Neural progenitor cell (in vitro differentiated cells): Measurements from ENCODE around the gene CEMIP2. TPM values are rescaled to one million over a fixed set of nuclear protein-coding genes. Genes with fewer than 3 reads are reported as not detected.

Source experiments
- DNase-seq: peaks from one replicate; pipeline ENCODE4 v3.0.0-alpha.2; 2016; ENCODE audit warnings: low spot score
- H2AFZ ChIP-seq: fragments of 200-600 bp; sonication (generic); replicated peaks from 2 replicates; pipeline ENCODE4 v1.6.1; 2016; ENCODE audit warnings: antibody characterized with exemption
- H3F3A ChIP-seq: fragments of 200-600 bp; sonication (generic); 2 replicates; pipeline ENCODE4 v1.6.1; 2016; ENCODE audit warnings: antibody characterized with exemption, low read depth
- H3K27ac ChIP-seq: fragments of 200-600 bp; sonication (generic); 2 replicates; pipeline ENCODE4 v1.5.1; 2016; ENCODE audit warnings: mild to moderate bottlenecking
- H3K27me3 ChIP-seq: fragments of 200-600 bp; sonication (generic); 2 replicates; pipeline ENCODE4 v1.6.1; 2016; ENCODE audit warnings: mild to moderate bottlenecking, moderate library complexity
- H3K36me3 ChIP-seq: fragments of 200-600 bp; sonication (generic); 2 replicates; pipeline ENCODE4 v1.5.1; 2016
- H3K4me1 ChIP-seq: fragments of 200-600 bp; sonication (generic); 2 replicates; pipeline ENCODE4 v1.6.1; 2016; ENCODE audit warnings: mixed run types
- H3K4me2 ChIP-seq: fragments of 200-600 bp; sonication (generic); 2 replicates; pipeline ENCODE4 v1.6.1; 2016
- H3K4me3 ChIP-seq: fragments of 200-600 bp; sonication (generic); 2 replicates; pipeline ENCODE4 v1.5.1; 2016
- H3K79me2 ChIP-seq: fragments of 200-600 bp; sonication (generic); 2 replicates; pipeline ENCODE4 v1.6.1; 2016; ENCODE audit warnings: low read depth
- H3K9ac ChIP-seq: fragments of 200-600 bp; sonication (generic); 2 replicates; pipeline ENCODE4 v1.6.1; 2016
- H3K9me3 ChIP-seq: fragments of 200-600 bp; sonication (generic); 2 replicates; pipeline ENCODE4 v1.5.1; 2016; ENCODE audit warnings: low read depth
- H4K20me1 ChIP-seq: fragments of 200-600 bp; sonication (generic); 2 replicates; pipeline ENCODE4 v1.6.1; 2016; ENCODE audit warnings: low read depth
- H3K27ac Mint-ChIP-seq: 3 replicates; pipeline ENCODE4 v1.8.0; 2021; ENCODE audit warnings: mixed read lengths
- H3K27me3 Mint-ChIP-seq: 2 replicates; pipeline ENCODE4 v1.8.0; 2022; ENCODE audit warnings: low read depth, mild to moderate bottlenecking, inconsistent platforms, moderate library complexity, mixed read lengths; ENCODE audit not compliant: insufficient read depth
- H3K36me3 Mint-ChIP-seq: 3 replicates; pipeline ENCODE4 v1.8.0; 2021; ENCODE audit warnings: mixed read lengths
- H3K4me1 Mint-ChIP-seq: 3 replicates; pipeline ENCODE4 v1.8.0; 2021; ENCODE audit warnings: mixed read lengths
- H3K4me3 Mint-ChIP-seq: 3 replicates; pipeline ENCODE4 v1.8.0; 2021; ENCODE audit warnings: mild to moderate bottlenecking, moderate library complexity, mixed read lengths
- H3K9me3 Mint-ChIP-seq: 3 replicates; pipeline ENCODE4 v1.8.0; 2020; ENCODE audit warnings: mixed read lengths
- EZH2 ChIP-seq: fragments of 200-600 bp; sonication (generic); IDR thresholded peaks from 2 replicates; pipeline ENCODE4 v1.6.1; 2017; ENCODE audit warnings: antibody characterized with exemption, mild to moderate bottlenecking, moderate library complexity
- EZH2phosphoT487 ChIP-seq: fragments of 200-600 bp; sonication (generic); IDR thresholded peaks from 2 replicates; pipeline ENCODE4 v1.6.1; 2017; ENCODE audit warnings: antibody characterized with exemption
- total RNA-seq: library from RNA; depleted of rRNA; stranded (reverse); fragments of >200 nt; gene quantifications from 2 replicates; pipeline ENCODE4 v1.2.3, GENCODE V29; 2015; ENCODE audit warnings: low replicate concordance
- TF ChIP-seq, protein P1 (sequence below): fragments of 200-600 bp; sonication (generic); IDR thresholded peaks from 2 replicates; pipeline ENCODE4 v1.5.1; 2017; ENCODE audit warnings: antibody characterized with exemption, mild to moderate bottlenecking

The CEMIP2 gene
- total RNA-seq, 1 donor from 2014 or later = 218 TPM

DNA sequence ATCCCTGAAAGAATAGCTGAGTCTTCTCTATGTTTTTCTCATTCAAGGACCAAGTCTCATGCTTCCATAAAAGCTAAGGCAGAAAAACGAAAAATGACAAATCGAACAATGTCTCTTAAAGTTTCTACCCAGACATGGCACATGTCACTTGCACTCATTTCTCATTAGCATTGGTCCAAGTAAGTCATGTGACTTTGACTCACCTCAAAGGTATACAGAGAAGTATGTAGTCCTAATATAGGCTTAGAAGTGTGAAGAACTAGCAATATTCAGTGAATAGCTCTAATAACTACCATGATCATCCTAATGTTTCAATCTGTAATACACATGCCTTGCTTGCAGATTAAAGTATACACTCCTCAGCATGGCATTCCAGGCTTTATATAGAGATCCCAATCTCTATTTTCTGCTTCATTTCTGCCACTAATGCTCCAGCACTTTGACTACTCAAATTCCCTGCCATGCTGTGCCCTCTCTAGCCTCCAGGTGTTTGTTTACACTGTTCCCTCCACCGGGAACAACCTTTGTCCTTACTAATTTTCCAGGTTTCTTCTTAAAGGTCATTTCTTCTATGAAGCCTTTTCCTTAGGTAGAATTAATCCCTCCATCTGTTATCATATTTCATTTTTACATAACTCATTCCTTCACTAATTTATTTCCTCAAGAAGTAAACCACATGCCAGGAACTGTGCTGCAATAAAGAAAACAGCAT, 98.9 kb downstream of the CEMIP2 start:
- H3K4me3 ChIP-seq = no peak overlapping the region
- no peaks in the 10 kb centered on the region for H3K9me3 ChIP-seq
- H3K4me2 ChIP-seq = no peak overlapping the region
- H3K9me3 Mint-ChIP-seq = no peaks in the 10 kb centered on the region
- DNase-seq = no peak
- no peak overlapping the region for H2AFZ ChIP-seq
- no peak overlapping the region for H3K9ac ChIP-seq
- no peaks in the 10 kb centered on the region for H4K20me1 ChIP-seq
- H3K27ac ChIP-seq = no peak overlapping the region
- H3F3A ChIP-seq = peaks cover 3% of the 10 kb centered on the region
- no peaks in the 10 kb centered on the region for H3K27me3 ChIP-seq
- no peaks in the 10 kb centered on the region for H3K36me3 Mint-ChIP-seq
- no peaks in the 10 kb centered on the region for H3K36me3 ChIP-seq
- no peak overlapping the region for H3K27ac Mint-ChIP-seq
- H3K4me1 ChIP-seq = peaks cover under 1% of the 10 kb centered on the region
- TF ChIP-seq EZH2phosphoT487 = no peak
- TF ChIP-seq EZH2 = no peak
- TF ChIP-seq, protein P1, sequence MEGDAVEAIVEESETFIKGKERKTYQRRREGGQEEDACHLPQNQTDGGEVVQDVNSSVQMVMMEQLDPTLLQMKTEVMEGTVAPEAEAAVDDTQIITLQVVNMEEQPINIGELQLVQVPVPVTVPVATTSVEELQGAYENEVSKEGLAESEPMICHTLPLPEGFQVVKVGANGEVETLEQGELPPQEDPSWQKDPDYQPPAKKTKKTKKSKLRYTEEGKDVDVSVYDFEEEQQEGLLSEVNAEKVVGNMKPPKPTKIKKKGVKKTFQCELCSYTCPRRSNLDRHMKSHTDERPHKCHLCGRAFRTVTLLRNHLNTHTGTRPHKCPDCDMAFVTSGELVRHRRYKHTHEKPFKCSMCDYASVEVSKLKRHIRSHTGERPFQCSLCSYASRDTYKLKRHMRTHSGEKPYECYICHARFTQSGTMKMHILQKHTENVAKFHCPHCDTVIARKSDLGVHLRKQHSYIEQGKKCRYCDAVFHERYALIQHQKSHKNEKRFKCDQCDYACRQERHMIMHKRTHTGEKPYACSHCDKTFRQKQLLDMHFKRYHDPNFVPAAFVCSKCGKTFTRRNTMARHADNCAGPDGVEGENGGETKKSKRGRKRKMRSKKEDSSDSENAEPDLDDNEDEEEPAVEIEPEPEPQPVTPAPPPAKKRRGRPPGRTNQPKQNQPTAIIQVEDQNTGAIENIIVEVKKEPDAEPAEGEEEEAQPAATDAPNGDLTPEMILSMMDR = no peak
- no peaks in the 10 kb centered on the region for H3K79me2 ChIP-seq
- H3K27me3 Mint-ChIP-seq = no peaks in the 10 kb centered on the region
- no peak overlapping the region for H3K4me3 Mint-ChIP-seq
- H3K4me1 Mint-ChIP-seq = no peaks in the 10 kb centered on the region

DNA sequence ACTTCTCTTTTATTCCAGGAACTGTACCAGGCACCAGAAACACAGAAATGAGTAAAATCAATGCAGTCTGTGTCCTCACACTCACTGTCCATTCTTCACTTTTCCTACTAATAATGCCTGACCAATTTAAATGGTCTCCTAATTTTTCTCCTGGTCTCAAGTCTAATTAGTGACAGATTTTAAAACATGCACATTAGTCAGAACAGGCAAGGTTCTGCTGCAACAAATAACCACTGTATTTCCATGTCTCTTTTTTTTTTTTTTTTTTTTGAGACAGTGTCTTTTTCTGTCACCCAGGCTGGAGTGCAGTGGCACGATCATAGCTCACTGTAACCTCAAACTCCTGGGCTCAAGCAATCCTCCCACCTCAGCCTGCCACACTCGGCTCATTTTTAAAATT, 99.6 kb downstream of the CEMIP2 start:
- Histone ChIP-seq H3K4me1 (peaks cover 8% of the 10 kb centered on the region), H4K20me1 (no peaks in the 10 kb centered on the region), H2AFZ (no peak overlapping the region), H3K9me3 (no peaks in the 10 kb centered on the region), H3K27ac (no peak overlapping the region), H3K36me3 (no peaks in the 10 kb centered on the region), H3K4me3 (no peak overlapping the region), H3F3A (no peaks in the 10 kb centered on the region), H3K79me2 (no peaks in the 10 kb centered on the region), H3K27me3 (no peaks in the 10 kb centered on the region), H3K4me2 (no peak overlapping the region), H3K9ac (no peak overlapping the region)
- Mint-ChIP-seq H3K4me3 (no peak overlapping the region), H3K27me3 (no peaks in the 10 kb centered on the region), H3K9me3 (no peaks in the 10 kb centered on the region), H3K27ac (no peak overlapping the region), H3K36me3 (no peaks in the 10 kb centered on the region), H3K4me1 (peaks cover 4% of the 10 kb centered on the region)
- TF ChIP-seq EZH2 (no peak), EZH2phosphoT487 (no peak)
- TF ChIP-seq, protein P1 = no peak
- no peak for DNase-seq

DNA sequence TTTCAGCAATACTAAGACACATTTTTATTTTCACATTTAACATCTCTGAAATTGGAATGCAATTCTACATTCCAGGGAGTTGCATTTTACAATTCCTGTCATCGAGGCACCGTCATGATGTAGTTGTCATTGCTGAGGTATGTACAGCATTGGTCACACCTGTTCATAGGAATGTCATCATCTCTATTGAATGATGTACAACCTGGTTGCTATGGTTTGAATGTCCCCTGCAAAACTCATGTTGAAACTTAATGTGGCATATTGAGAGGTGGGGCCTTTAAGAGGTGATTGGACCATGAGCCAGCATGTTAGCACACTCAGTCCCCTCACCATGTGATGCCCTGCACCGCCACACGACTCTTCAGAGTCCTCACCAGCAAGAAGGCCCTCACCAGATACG, 103.1 kb downstream of the CEMIP2 start:
- no peaks in the 10 kb centered on the region for H3K9me3 ChIP-seq
- H3K27me3 ChIP-seq = no peaks in the 10 kb centered on the region
- no peak overlapping the region for H3K4me3 Mint-ChIP-seq
- peaks cover 5% of the 10 kb centered on the region for H3F3A ChIP-seq
- H2AFZ ChIP-seq = no peak overlapping the region
- no peak for TF ChIP-seq EZH2phosphoT487
- TF ChIP-seq, protein P1 = no peak
- TF ChIP-seq EZH2 = no peak
- peaks cover 4% of the 10 kb centered on the region for H3K4me1 Mint-ChIP-seq
- H3K79me2 ChIP-seq = no peaks in the 10 kb centered on the region
- H3K9me3 Mint-ChIP-seq = no peaks in the 10 kb centered on the region
- no peak overlapping the region for H3K4me3 ChIP-seq
- no peaks in the 10 kb centered on the region for H3K27me3 Mint-ChIP-seq
- no peaks in the 10 kb centered on the region for H4K20me1 ChIP-seq
- no peak overlapping the region for H3K27ac Mint-ChIP-seq
- H3K36me3 Mint-ChIP-seq = no peaks in the 10 kb centered on the region
- no peak for DNase-seq
- H3K27ac ChIP-seq = no peak overlapping the region
- no peak overlapping the region for H3K9ac ChIP-seq
- H3K36me3 ChIP-seq = no peaks in the 10 kb centered on the region
- peaks cover 17% of the 10 kb centered on the region for H3K4me1 ChIP-seq
- no peak overlapping the region for H3K4me2 ChIP-seq
